K562 (cell line): Measurements from ENCODE around the gene GRHPR. TPM values are rescaled to one million over a fixed set of nuclear protein-coding genes. Genes with fewer than 3 reads are reported as not detected.
A peak's percentile ranks its signal among the peaks of the same experiment; 100 is the strongest.

Experiments used
- ATAC-seq: fragments of 200-7000 bp; cut with Tn5 transposase; 3 replicates; pipeline ENCODE4 v1.9.1; 2020; ENCODE audit warnings: moderate library complexity
- BruUV-seq: library from RNA; stranded (reverse); fragments of 400-500 nt; replicated peaks from 2 replicates; lab custom pipeline; 2021; lab: Mats Ljungman, UMichigan
- CTCF ChIA-PET: fragments of 300-600 bp; formaldehyde crosslinking; extraction: SDS; loops from one replicate; lab custom pipeline; 2021; ENCODE audit warnings: low intra/inter-chr PET ratio; lab: Yijun Ruan, JAX
- POLR2A ChIA-PET: fragments of 300-600, 350-650 bp; sonication (Branson Sonifier 250); formaldehyde crosslinking; extraction: SDS; loops from one replicate; lab custom pipeline; 2021; ENCODE audit warnings: antibody characterized with exemption, inconsistent platforms; lab: Yijun Ruan, JAX
- DNase-seq, 4 experiments: peaks; one replicate each; pipeline versions ENCODE4 v3.0.0 to v3.0.0-alpha.2; 2011 to 2018; ENCODE audit warnings: low spot score in 3 of 4, mixed read lengths in 3 of 4; ENCODE audit errors: extremely low read depth in 1 of 4
- FAIRE-seq: peaks from 2 replicates; lab custom pipeline; 2011; peaks lifted over from hg19 to GRCh38; lab: Jason Lieb, UNC
- H2AFZ ChIP-seq: 2 replicates; pipeline ENCODE4 v1.6.0; 2011; ENCODE audit warnings: low read depth, low read length, control low read depth, inconsistent platforms
- H3K27ac ChIP-seq: fragments of 200-600 bp; 3 replicates; pipeline ENCODE4 v1.8.0; 2011; ENCODE audit warnings: low read depth, mild to moderate bottlenecking, control low read depth, inconsistent platforms, low read length, moderate library complexity, mixed read lengths; ENCODE audit errors: extremely low read depth
- H3K27me3 ChIP-seq, 2 experiments: fragments of 300-600 bp in 1 of 2; 2 replicates in 1 of 2; 3 replicates in 1 of 2; pipeline versions ENCODE4 v1.6.0 to v1.8.0; 2011; ENCODE audit warnings: inconsistent platforms in 2 of 2, low read length in 2 of 2, mild to moderate bottlenecking in 1 of 2, mixed read lengths in 1 of 2, moderate library complexity in 1 of 2; ENCODE audit not compliant: control insufficient read depth in 2 of 2, insufficient read depth in 2 of 2
- H3K36me3 ChIP-seq: fragments of 300-600 bp; 3 replicates; pipeline ENCODE4 v1.8.0; 2011; ENCODE audit warnings: mild to moderate bottlenecking, low read length, inconsistent platforms; ENCODE audit not compliant: control insufficient read depth, insufficient read depth
- H3K4me1 ChIP-seq, 2 experiments: fragments of 200-600 bp in 1 of 2; replicated peaks in 1 of 2; 2 replicates in 1 of 2; 3 replicates in 1 of 2; pipeline versions ENCODE4 v1.5.1 to v1.8.0; 2011; ENCODE audit warnings: inconsistent platforms in 2 of 2, low read length in 2 of 2, mild to moderate bottlenecking in 1 of 2, mixed read lengths in 1 of 2, moderate library complexity in 1 of 2; ENCODE audit not compliant: control insufficient read depth in 2 of 2, insufficient read depth in 2 of 2
- H3K4me2 ChIP-seq: 2 replicates; pipeline ENCODE4 v1.6.1; 2011; ENCODE audit warnings: low read length, control low read depth, inconsistent platforms, mixed read lengths; ENCODE audit not compliant: insufficient read depth
- H3K4me3 ChIP-seq: fragments of 200-600 bp; sonication (generic), shearing (Covaris generic); 2 replicates; pipeline ENCODE4 v1.5.1; 2016; ENCODE audit warnings: control low read depth, inconsistent platforms
- H3K79me2 ChIP-seq: fragments of 200-600 bp; 3 replicates; pipeline ENCODE4 v1.8.0; 2011; ENCODE audit warnings: low read length, inconsistent platforms; ENCODE audit not compliant: control insufficient read depth, insufficient read depth
- H3K9ac ChIP-seq, 2 experiments: 2 replicates each; pipeline versions ENCODE4 v1.6.0 to v1.6.1; 2011; ENCODE audit warnings: low read depth in 2 of 2, low read length in 2 of 2, control low read depth in 1 of 2, inconsistent platforms in 1 of 2, mild to moderate bottlenecking in 1 of 2, mixed read lengths in 1 of 2; ENCODE audit not compliant: insufficient read depth in 1 of 2
- H3K9me1 ChIP-seq: one replicate; pipeline ENCODE4 v1.6.0; 2011; ENCODE audit warnings: inconsistent platforms, mild to moderate bottlenecking, low read length, moderate library complexity; ENCODE audit not compliant: control insufficient read depth, insufficient read depth
- H3K9me3 ChIP-seq: replicated peaks from 2 replicates; pipeline ENCODE4 v1.5.1; 2011; ENCODE audit warnings: low read depth, low read length, inconsistent platforms; ENCODE audit not compliant: control insufficient read depth, insufficient read depth
- H4K20me1 ChIP-seq: replicated peaks from 2 replicates; pipeline ENCODE4 v1.6.1; 2011; ENCODE audit warnings: low read length, inconsistent platforms, mixed read lengths; ENCODE audit not compliant: control insufficient read depth, insufficient read depth
- AFF1 ChIP-seq, 2 experiments: fragments of 450-650 bp; IDR thresholded peaks; 2 replicates each; pipeline ENCODE4 v1.6.1; 2018; ENCODE audit warnings: mild to moderate bottlenecking in 2 of 2, low read depth in 1 of 2; ENCODE audit not compliant: partially characterized antibody in 2 of 2
- ARNT ChIP-seq, 2 experiments: fragments of 450-650 bp; IDR thresholded peaks; 2 replicates each; pipeline ENCODE4 v1.6.1; 2016; ENCODE audit warnings: mild to moderate bottlenecking in 1 of 2
- CBX5 ChIP-seq: IDR thresholded peaks from 2 replicates; pipeline ENCODE4 v1.6.1; 2014; ENCODE audit warnings: low read depth, borderline replicate concordance
- CBX8 ChIP-seq: fragments of 200-600 bp; sonication (generic); IDR thresholded peaks from 2 replicates; pipeline ENCODE4 v1.6.1; 2012; ENCODE audit warnings: borderline replicate concordance, mixed run types, low read depth, mild to moderate bottlenecking, moderate library complexity, mixed read lengths, low read length, control low read depth, inconsistent platforms; ENCODE audit not compliant: poor library complexity, severe bottlenecking; ENCODE audit errors: extremely low read depth
- CHD1 ChIP-seq: fragments of 200-600 bp; sonication (generic); IDR thresholded peaks from one replicate; pipeline ENCODE4 v1.6.1; 2012; ENCODE audit warnings: mild to moderate bottlenecking, moderate library complexity, low read length, inconsistent platforms
- FOXM1 ChIP-seq, 2 experiments: fragments of 450-650 bp in 1 of 2; sonication (generic) in 1 of 2; formaldehyde crosslinking in 1 of 2; IDR thresholded peaks; 2 replicates each; pipeline versions ENCODE4 v1.6.1 to v1.9.0; 2017 to 2022; ENCODE audit warnings: low read depth in 2 of 2, mild to moderate bottlenecking in 2 of 2, missing genetic modification reagents in 1 of 2, moderate library complexity in 1 of 2
- GATAD2A ChIP-seq: fragments of 450-650 bp; IDR thresholded peaks from 2 replicates; pipeline ENCODE4 v1.6.1; 2017
- MECOM ChIP-seq: fragments of 250-450 bp; sonication (Bioruptor Pico); IDR thresholded peaks from 2 replicates; pipeline ENCODE4 v1.8.0; 2022; ENCODE audit warnings: inconsistent platforms
- MYNN ChIP-seq, 2 experiments: sonication (generic); formaldehyde crosslinking in 1 of 2; IDR thresholded peaks; 2 replicates each; pipeline versions ENCODE4 v1.5.0 to v1.6.1; 2016 to 2020; ENCODE audit warnings: antibody characterized with exemption in 1 of 2, missing genetic modification reagents in 1 of 2
- NFIC ChIP-seq: fragments of 450-650 bp; IDR thresholded peaks from 2 replicates; pipeline ENCODE4 v1.6.1; 2017; ENCODE audit warnings: mild to moderate bottlenecking, inconsistent platforms
- PHF20 ChIP-seq: fragments of 450-650 bp; IDR thresholded peaks from 2 replicates; pipeline ENCODE4 v1.6.1; 2018; ENCODE audit not compliant: partially characterized antibody
- RB1 ChIP-seq: fragments of 450-650 bp; IDR thresholded peaks from 2 replicates; pipeline ENCODE4 v1.6.1; 2017; ENCODE audit warnings: low read depth, mild to moderate bottlenecking
- RBM14 ChIP-seq: fragments of 200-400 bp; formaldehyde crosslinking; IDR thresholded peaks from 2 replicates; pipeline ENCODE4 v1.6.1; 2018; ENCODE audit warnings: low read depth, mild to moderate bottlenecking, low read length, moderate library complexity, borderline replicate concordance; ENCODE audit not compliant: insufficient read depth
- SIN3A ChIP-seq, 2 experiments: fragments of 150-350 bp in 1 of 2; IDR thresholded peaks; 2 replicates each; pipeline ENCODE4 v1.6.1; 2011 to 2016; ENCODE audit warnings: borderline replicate concordance in 2 of 2, low read depth in 2 of 2, low read length in 2 of 2, mild to moderate bottlenecking in 2 of 2, moderate library complexity in 2 of 2; ENCODE audit not compliant: control insufficient read depth in 1 of 2
- SLC30A9 ChIP-seq: fragments of 250-450 bp; sonication (Bioruptor Pico); IDR thresholded peaks from 2 replicates; pipeline ENCODE4 v1.8.0; 2022; ENCODE audit warnings: mild to moderate bottlenecking, moderate library complexity
- SMARCA4 ChIP-seq: fragments of 450-650 bp; IDR thresholded peaks from 2 replicates; pipeline ENCODE4 v1.6.1; 2016
- SP2 ChIP-seq: IDR thresholded peaks from 2 replicates; pipeline ENCODE4 v1.6.1; 2011; ENCODE audit warnings: mild to moderate bottlenecking, low read depth, low read length, moderate library complexity; ENCODE audit not compliant: poor library complexity, severe bottlenecking; ENCODE audit errors: extremely low read depth
- TBL1XR1 ChIP-seq, 2 experiments: IDR thresholded peaks; 2 replicates each; pipeline ENCODE4 v1.6.1; 2012; ENCODE audit warnings: improper control_type of control experiment in 2 of 2, low read length in 2 of 2, mild to moderate bottlenecking in 1 of 2
- XRCC3 ChIP-seq: fragments of 450-650 bp; IDR thresholded peaks from 2 replicates; pipeline ENCODE4 v1.6.1; 2017; ENCODE audit warnings: mild to moderate bottlenecking, moderate library complexity
- YBX1 ChIP-seq: fragments of 450-650 bp; IDR thresholded peaks from 2 replicates; pipeline ENCODE4 v1.7.1; 2016; ENCODE audit warnings: mild to moderate bottlenecking
- ZNF384 ChIP-seq: IDR thresholded peaks from 2 replicates; pipeline ENCODE4 v1.6.1; 2012; ENCODE audit warnings: low read depth, low read length, improper control_type of control experiment
- WGBS: fragments of 100-300 bp; shearing (Covaris generic); methylation state at CpG from one replicate; pipeline ENCODE4 v1.1.6; 2016; ENCODE audit warnings: low coverage, mixed read lengths; ENCODE audit not compliant: insufficient coverage; ENCODE audit errors: missing lambda C conversion rate; 5-methylcytosine and 5-hydroxymethylcytosine counted together
- in situ Hi-C: fragments of 300-500 bp; cut with MboI; formaldehyde crosslinking; loops from 4 replicates; pipeline ENCODE4 v1.15.0; 2018; ENCODE audit warnings: inconsistent platforms, mixed read lengths
- intact Hi-C: fragments of 100-400 bp; cut with micrococcal nuclease; formaldehyde crosslinking; loops from 2 replicates; pipeline ENCODE4 v1.14.2; 2022
- polyA plus RNA-seq, 8 experiments: library from polyadenylated mRNA; depleted of rRNA in 4 of 8; stranded (reverse) in 5 of 8; unstranded in 3 of 8; fragments of >200 nt; fragmentation: Nextera tagmentation in 2 of 8; fragmentation: Illumina TruSeq in 1 of 8; extraction: Ambion mirVana in 2 of 8; extraction: Trizol in 1 of 8; gene quantifications; 2 replicates each; pipeline versions ENCODE4 v1.2.1 to v1.2.3, GENCODE V29; 2011 to 2014; ENCODE audit warnings: inconsistent platforms in 1 of 8, missing spikeins in 1 of 8
- total RNA-seq, 7 experiments: library from RNA; depleted of rRNA in 6 of 7; stranded (reverse); fragments of >200 nt in 6 of 7; fragmentation: Illumina TruSeq in 2 of 7; extraction: Trizol in 2 of 7; gene quantifications; 2 replicates each; pipeline versions ENCODE4 v1.2.1 to v1.2.3, GENCODE V29; 2011 to 2021; ENCODE audit warnings: low replicate concordance in 1 of 7

Gene GRHPR
- total and polyA plus RNA-seq, 9 of the 15 experiments (the other 6 are each of a cell fraction or from before 2014, with no cell fraction given), result 38.9 to 144 (median 120) TPM

- H3K36me3 ChIP-seq, result no peaks in the 10 kb centered on the region
- FAIRE-seq (peak; percentile 82), DNase-seq (no peak), ATAC-seq (no peak)
- peaks cover 5 to 18% of the 10 kb centered on the region in 2 experiments; a peak in 4 of 5 replicates for H3K4me1 ChIP-seq
- H2AFZ ChIP-seq, result no peak overlapping the region
- H4K20me1 ChIP-seq, result no peaks in the 10 kb centered on the region
- no peak overlapping the region for H3K4me3 ChIP-seq
- H3K9ac ChIP-seq, result no peak overlapping the region
- no peaks in the 10 kb centered on the region for H3K9me3 ChIP-seq
- H3K27ac ChIP-seq, result no peak overlapping the region
- no peaks in the 10 kb centered on the region for H3K79me2 ChIP-seq
- in situ Hi-C loops, result no loop called here
- POLR2A ChIA-PET, result interaction anchor here (0.7 to 1.4 kb wide), 6 partner anchors 11 to 287 kb away, joined by 3 to 5 read pairs (median 4); partner anchors contain the start of gene ZCCHC7
- intact Hi-C loops, result no loop called here
- H3K27me3 ChIP-seq, result peaks cover 0 to 5% of the 10 kb centered on the region in 2 experiments; a peak in 2 of 5 replicates
- BruUV-seq, result no TSS peak
- CTCF ChIA-PET, result no interaction called here
- peaks cover 2% of the 10 kb centered on the region for H3K9me1 ChIP-seq
- WGBS, result 30% methylated on average over 2 of the region's 2 CpGs
- no peak overlapping the region for H3K4me2 ChIP-seq
- TF ChIP-seq MECOM (no peak), SLC30A9 (CRISPR knock-in tag) (no peak), PHF20 (no peak), FOXM1 (IDR thresholded peaks at IDR 0.05; ENCODE audit: low read depth) (peak; percentile 66; the same call in 1 of the 2 replicates), FOXM1 (CRISPR knock-in tag; IDR thresholded peaks at IDR 0.05; ENCODE audit: low read depth) (no peak), YBX1 (no peak), CBX8 (no peak), XRCC3 (no peak), ZNF384 (0 out of 2 replicates have a peak, but pooled peaks have one; percentile 30), GATAD2A (no peak), CHD1 (no peak), CBX5 (no peak), MYNN (IDR thresholded peaks at IDR 0.05) (no peak), MYNN (CRISPR knock-in tag; IDR thresholded peaks at IDR 0.05) (no peak), AFF1 (IDR thresholded peaks at IDR 0.05; ENCODE audit: low read depth in 1 of 2, partially characterized antibody in 2 of 2) (peak in 1 of 2 experiments; percentile 17), SP2 (no peak), TBL1XR1 (IDR thresholded peaks at IDR 0.05; ENCODE audit: low read length in 2 of 2) (no peak), RB1 (no peak), SMARCA4 (peak; percentile 20; the same call in 1 of the 2 replicates), NFIC (no peak), SIN3A (IDR thresholded peaks at IDR 0.05; ENCODE audit: borderline replicate concordance in 2 of 2, control insufficient read depth in 1 of 2, low read depth in 2 of 2, low read length in 2 of 2) (no peak), RBM14 (no peak), ARNT (IDR thresholded peaks at IDR 0.05) (no peak)
Observed at GRCh38 chr9:37407468-37407867, 15.0 kb upstream of the GRHPR start.
